RWPE1 (cell line): ENCODE results near the gene PLEKHB2.
"Not testable (repeated sequence)": the region's sequence is repeated elsewhere in the genome, so short reads cannot be mapped to it uniquely, and the experiment has no call there.

Source experiments
- CTCF ChIA-PET: fragments of 350-600 bp; sonication (Branson Sonifier 250); formaldehyde crosslinking; extraction: SDS; loops from one replicate; lab custom pipeline; 2021; lab: Yijun Ruan, JAX
- POLR2A ChIA-PET: fragments of 400-600 bp; formaldehyde crosslinking; extraction: SDS; loops from one replicate; lab custom pipeline; 2020; ENCODE audit warnings: antibody characterized with exemption; ENCODE audit not compliant: low non-redundant PET; lab: Yijun Ruan, JAX
- DNase-seq: peaks from one replicate; pipeline ENCODE4 v3.0.0; 2012; ENCODE audit warnings: low spot score
- H3K27ac ChIP-seq: fragments of 450-650 bp; 2 replicates; pipeline ENCODE4 v1.5.1; 2017
- TF ChIP-seq, protein P1 (sequence below): fragments of 450-650 bp; conservative IDR thresholded peaks from 2 replicates; pipeline ENCODE4 v1.5.1; 2017; ENCODE audit warnings: low read depth, mild to moderate bottlenecking

Gene PLEKHB2

DNA sequence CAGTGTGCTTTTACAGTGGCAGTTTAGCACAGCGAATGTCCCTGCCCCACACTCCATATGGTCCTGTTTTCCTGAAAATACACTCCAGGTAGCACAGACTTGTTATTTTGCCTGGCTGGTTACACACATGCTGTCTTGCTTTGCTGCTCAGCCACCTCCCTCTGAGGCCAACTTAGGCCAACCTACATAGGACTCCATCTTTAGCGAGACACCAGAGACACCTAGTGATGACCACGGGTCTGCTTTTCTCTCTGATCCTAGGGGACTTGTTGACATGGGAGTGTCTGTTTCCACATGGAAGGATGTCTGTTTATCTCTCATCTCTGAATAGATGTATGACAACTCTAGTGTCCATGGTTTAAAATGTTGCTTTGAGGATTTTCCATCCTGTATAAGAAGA, 43.3 kb downstream of the PLEKHB2 start:
- no peak overlapping the region for H3K27ac ChIP-seq
- POLR2A ChIA-PET, result no interaction called here
- CTCF ChIA-PET, result no interaction called here
- TF ChIP-seq, protein P1, sequence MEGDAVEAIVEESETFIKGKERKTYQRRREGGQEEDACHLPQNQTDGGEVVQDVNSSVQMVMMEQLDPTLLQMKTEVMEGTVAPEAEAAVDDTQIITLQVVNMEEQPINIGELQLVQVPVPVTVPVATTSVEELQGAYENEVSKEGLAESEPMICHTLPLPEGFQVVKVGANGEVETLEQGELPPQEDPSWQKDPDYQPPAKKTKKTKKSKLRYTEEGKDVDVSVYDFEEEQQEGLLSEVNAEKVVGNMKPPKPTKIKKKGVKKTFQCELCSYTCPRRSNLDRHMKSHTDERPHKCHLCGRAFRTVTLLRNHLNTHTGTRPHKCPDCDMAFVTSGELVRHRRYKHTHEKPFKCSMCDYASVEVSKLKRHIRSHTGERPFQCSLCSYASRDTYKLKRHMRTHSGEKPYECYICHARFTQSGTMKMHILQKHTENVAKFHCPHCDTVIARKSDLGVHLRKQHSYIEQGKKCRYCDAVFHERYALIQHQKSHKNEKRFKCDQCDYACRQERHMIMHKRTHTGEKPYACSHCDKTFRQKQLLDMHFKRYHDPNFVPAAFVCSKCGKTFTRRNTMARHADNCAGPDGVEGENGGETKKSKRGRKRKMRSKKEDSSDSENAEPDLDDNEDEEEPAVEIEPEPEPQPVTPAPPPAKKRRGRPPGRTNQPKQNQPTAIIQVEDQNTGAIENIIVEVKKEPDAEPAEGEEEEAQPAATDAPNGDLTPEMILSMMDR, result no peak
- DNase-seq, result no peak

GRCh38 chr2:131150109-131150508, 45.0 kb downstream of the PLEKHB2 start:
- POLR2A ChIA-PET, CTCF ChIA-PET, H3K27ac ChIP-seq, DNase-seq: not testable (repeated sequence)

- ChIA-PET CTCF (no interaction called here), POLR2A (no interaction called here)
- no peak for DNase-seq
- no peak overlapping the region for H3K27ac ChIP-seq
- TF ChIP-seq, protein P1, result no peak
Measured at GRCh38 chr2:131151398-131151797, 46.3 kb downstream of the PLEKHB2 start.

- CTCF ChIA-PET, result no interaction called here
- H3K27ac ChIP-seq, result no peak overlapping the region
- no peak for DNase-seq
- TF ChIP-seq, protein P1, result no peak
- POLR2A ChIA-PET, result no interaction called here
Measured at GRCh38 chr2:131152074-131152473, 46.9 kb downstream of the PLEKHB2 start.

DNA sequence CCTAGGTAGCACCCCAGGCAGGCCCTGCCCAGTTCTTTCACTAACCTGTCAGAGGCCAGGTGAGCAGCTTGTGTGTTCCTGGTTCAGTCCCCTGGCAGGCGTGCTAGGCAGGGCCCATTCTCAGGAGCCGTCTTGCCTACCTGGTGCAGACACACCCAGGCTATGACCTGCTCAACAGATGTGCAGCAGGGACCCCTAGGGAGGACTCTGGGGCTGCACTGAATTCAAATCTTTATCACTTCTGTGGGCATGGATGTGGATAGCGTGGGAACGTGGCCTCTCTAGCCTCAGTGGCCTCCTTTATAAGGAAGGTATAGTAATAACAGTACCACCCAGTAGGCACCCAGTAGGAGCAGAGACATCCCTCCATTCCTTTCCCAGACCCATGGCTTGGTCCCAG, 48.4 kb downstream of the PLEKHB2 start:
- H3K27ac ChIP-seq, result no peak overlapping the region
- CTCF ChIA-PET, result interaction anchor here (0.6 to 2.1 kb wide), 9 partner anchors 11 to 520 kb away, joined by 3 to 8 read pairs (median 3); no protein-coding TSS in a partner anchor
- POLR2A ChIA-PET, result no interaction called here
- TF ChIP-seq, protein P1, result no peak
- DNase-seq, result no peak

DNA sequence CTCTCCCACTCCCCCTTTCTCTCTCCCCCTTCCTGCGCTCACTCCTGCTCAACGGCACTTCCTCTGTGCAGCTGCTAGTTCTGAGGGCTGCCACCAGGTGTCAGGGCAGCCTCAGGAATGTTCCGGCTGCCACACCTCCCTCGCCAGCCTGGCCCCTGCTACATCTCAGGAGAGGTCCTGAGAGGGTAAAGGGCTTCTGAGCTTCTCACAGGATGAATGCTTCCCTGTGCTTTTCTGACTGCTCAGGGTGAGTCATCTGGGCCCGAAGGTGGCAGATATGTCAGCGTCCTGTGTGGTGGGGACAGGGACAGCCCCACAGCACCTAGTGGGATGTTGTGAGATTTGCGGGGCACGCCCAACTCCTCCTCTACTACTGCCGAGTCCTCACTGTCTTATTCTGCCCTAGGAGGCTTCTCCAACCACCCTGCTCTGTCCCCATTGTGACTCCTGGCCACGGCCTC, 49.0 kb downstream of the PLEKHB2 start:
- TF ChIP-seq, protein P1, result peak; percentile 84
- POLR2A ChIA-PET, result no interaction called here
- DNase-seq, result peak; percentile 82
- H3K27ac ChIP-seq, result no peak overlapping the region
- CTCF ChIA-PET, result interaction anchor here (0.6 to 2.1 kb wide), 10 partner anchors 11 to 1005 kb away, joined by 3 to 8 read pairs (median 3); no protein-coding TSS in a partner anchor

- no peak for DNase-seq
- H3K27ac ChIP-seq, result no peak overlapping the region
- CTCF ChIA-PET, result interaction anchor here (1.1 to 2.1 kb wide), 6 partner anchors 10 to 519 kb away, joined by 3 to 8 read pairs (median 3); no protein-coding TSS in a partner anchor
- TF ChIP-seq, protein P1, result no peak
- POLR2A ChIA-PET, result no interaction called here
Measured at GRCh38 chr2:131154647-131155046, 49.5 kb downstream of the PLEKHB2 start.
